22Rv1 (cell line): ENCODE results near the gene TNNT3.

Source experiments
- CTCF ChIP-seq: fragments of 450-650 bp; IDR thresholded peaks from 2 replicates; pipeline ENCODE4 v1.5.1; 2017; ENCODE audit warnings: mild to moderate bottlenecking
- ZFX ChIP-seq: fragments of 450-650 bp; IDR thresholded peaks from 2 replicates; pipeline ENCODE4 v1.6.1; 2017; ENCODE audit warnings: antibody characterized with exemption, borderline replicate concordance

- TF ChIP-seq CTCF (no peak), ZFX (no peak)
Observed at GRCh38 chr11:1975185-1975584, 55.7 kb downstream of the TNNT3 start.
